ENCODE results near the gene INHBE.

The INHBE gene

DNA sequence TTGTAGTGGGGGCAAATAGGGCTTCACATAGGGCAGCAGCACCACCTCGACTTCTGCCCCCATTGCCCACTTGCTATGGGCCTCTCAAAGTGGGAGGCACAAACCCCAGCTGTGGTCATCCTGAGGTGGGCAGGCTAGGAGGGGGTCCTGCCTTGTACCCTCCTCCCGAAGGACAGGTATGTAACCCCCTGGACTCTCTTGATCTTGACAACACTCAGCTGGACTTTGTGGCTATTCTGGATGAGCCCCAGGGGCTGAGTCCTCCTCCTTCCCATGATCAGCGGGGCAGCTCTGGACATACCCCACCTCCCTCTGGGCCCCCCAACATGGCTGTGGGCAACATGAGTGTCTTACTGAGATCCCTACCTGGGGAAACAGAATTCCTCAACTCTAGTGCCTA is 16.6 kb downstream of the INHBE start:
- TF ChIP-seq, protein P1, sequence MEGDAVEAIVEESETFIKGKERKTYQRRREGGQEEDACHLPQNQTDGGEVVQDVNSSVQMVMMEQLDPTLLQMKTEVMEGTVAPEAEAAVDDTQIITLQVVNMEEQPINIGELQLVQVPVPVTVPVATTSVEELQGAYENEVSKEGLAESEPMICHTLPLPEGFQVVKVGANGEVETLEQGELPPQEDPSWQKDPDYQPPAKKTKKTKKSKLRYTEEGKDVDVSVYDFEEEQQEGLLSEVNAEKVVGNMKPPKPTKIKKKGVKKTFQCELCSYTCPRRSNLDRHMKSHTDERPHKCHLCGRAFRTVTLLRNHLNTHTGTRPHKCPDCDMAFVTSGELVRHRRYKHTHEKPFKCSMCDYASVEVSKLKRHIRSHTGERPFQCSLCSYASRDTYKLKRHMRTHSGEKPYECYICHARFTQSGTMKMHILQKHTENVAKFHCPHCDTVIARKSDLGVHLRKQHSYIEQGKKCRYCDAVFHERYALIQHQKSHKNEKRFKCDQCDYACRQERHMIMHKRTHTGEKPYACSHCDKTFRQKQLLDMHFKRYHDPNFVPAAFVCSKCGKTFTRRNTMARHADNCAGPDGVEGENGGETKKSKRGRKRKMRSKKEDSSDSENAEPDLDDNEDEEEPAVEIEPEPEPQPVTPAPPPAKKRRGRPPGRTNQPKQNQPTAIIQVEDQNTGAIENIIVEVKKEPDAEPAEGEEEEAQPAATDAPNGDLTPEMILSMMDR (IDR thresholded peaks at IDR 0.05) = no peak
- TF ChIP-seq ZFX (IDR thresholded peaks at IDR 0.05; ENCODE audit: borderline replicate concordance) = no peak
- no peak overlapping the region for H3K27ac ChIP-seq

DNA sequence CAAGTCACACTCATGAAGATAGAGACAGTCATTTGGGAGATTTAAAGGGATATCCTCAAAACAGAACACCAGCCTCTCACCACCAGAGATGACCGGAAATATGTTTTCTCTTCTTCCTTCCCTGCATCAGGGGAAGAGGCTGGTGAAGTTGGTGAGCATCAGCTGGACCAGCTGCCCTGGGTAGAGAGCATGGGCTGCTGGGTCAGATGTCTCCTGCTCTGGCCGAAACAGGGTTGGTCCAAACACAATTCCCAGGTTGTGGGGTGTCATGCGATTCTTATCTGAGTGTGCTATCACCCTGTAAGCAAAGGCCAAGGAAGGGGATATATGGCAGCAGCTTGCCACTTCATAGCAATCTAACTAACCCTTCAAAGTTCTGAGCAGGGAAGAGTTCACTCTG is 17.3 kb downstream of the INHBE start:
- TF ChIP-seq, protein P1 (IDR thresholded peaks at IDR 0.05) = no peak
- no peak for TF ChIP-seq ZFX (IDR thresholded peaks at IDR 0.05; ENCODE audit: borderline replicate concordance)
- no peak overlapping the region for H3K27ac ChIP-seq

DNA sequence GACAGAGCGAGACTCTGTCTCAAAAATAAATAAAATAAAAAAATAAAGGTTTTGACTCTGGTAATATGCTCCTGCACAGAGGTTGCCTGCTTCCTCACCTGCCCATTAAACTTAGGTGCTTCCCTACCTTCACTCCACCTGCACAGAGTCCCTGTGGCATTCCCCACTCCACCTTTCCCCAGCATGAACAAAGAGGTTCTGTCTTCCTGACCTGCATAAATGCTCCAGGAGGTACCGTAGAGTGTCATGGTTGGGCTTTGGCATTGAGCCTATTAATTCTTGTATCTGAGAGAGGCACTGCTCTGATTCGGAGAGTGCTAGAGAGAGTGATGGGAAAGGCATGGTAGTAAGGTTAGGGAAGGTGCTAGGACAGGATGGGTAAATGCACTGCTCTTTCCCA is 18.3 kb downstream of the INHBE start:
- TF ChIP-seq ZFX (IDR thresholded peaks at IDR 0.05; ENCODE audit: borderline replicate concordance) = no peak
- TF ChIP-seq, protein P1 (IDR thresholded peaks at IDR 0.05) = no peak
- H3K27ac ChIP-seq = no peak overlapping the region

DNA sequence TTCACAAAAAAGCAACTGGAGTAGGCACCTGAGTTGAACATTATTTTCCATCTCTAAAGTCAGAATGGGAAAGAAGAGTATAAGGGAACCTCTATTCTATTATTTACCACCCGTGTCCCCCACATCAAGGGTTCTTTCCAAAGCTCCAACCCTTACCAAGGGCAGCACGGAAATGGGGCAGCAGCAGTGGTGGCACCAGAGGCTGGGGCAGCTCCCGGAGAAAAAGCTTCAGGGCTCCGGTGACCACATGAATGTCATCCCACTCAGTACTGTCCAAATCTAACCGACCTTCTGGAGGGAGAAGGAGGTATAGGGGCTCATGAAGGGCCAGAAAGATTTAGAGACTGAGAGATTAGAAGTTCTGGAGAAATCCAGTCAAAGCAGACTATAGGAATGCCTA is 18.8 kb downstream of the INHBE start:
- TF ChIP-seq, protein P1 (IDR thresholded peaks at IDR 0.05) = no peak
- no peak for TF ChIP-seq ZFX (IDR thresholded peaks at IDR 0.05; ENCODE audit: borderline replicate concordance)
- no peak overlapping the region for H3K27ac ChIP-seq

DNA sequence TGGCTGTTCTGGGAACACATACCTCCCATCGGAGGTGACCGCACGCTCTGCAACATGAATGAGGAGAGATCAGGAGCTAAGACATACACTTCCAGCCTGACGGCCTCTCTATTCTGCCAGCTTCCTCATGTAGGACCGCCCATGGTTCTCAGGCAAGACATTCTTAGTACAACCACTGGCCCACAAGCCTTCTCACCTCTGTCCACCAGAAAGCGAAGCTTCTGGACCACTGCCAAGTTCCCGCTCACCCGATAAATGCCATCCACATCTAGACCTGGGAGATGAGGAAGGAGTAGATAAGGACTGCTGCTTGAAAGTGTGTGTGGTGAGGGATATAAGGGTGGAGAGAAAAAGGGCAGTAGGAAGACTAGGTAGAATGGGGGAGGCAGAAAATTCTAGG is 19.3 kb downstream of the INHBE start:
- TF ChIP-seq, protein P1 (IDR thresholded peaks at IDR 0.05) = no peak
- TF ChIP-seq ZFX (IDR thresholded peaks at IDR 0.05; ENCODE audit: borderline replicate concordance) = no peak
- H3K27ac ChIP-seq = no peak overlapping the region

DNA sequence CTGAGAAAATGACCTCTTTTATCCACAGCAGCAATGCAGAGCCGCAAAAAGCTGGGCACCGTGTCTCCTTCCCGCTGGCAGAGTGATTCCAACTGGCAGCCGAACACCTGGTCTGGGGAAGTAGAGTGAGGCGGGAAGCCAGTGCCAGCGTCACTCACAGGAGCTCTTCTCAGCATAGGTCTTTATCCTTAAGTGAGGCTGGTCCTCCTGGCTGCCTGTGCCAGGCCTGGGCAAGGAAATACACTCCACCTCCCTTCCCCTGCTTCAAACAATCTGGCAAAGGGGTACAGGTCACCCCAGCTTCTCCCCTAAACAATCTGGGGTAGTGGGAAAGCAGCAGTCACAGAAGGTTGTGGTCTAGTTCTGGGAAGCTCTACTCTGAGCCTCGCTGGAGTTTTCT is 19.8 kb downstream of the INHBE start:
- no peak overlapping the region for H3K27ac ChIP-seq
- TF ChIP-seq, protein P1 (IDR thresholded peaks at IDR 0.05) = no peak
- TF ChIP-seq ZFX (IDR thresholded peaks at IDR 0.05; ENCODE audit: borderline replicate concordance) = no peak

DNA sequence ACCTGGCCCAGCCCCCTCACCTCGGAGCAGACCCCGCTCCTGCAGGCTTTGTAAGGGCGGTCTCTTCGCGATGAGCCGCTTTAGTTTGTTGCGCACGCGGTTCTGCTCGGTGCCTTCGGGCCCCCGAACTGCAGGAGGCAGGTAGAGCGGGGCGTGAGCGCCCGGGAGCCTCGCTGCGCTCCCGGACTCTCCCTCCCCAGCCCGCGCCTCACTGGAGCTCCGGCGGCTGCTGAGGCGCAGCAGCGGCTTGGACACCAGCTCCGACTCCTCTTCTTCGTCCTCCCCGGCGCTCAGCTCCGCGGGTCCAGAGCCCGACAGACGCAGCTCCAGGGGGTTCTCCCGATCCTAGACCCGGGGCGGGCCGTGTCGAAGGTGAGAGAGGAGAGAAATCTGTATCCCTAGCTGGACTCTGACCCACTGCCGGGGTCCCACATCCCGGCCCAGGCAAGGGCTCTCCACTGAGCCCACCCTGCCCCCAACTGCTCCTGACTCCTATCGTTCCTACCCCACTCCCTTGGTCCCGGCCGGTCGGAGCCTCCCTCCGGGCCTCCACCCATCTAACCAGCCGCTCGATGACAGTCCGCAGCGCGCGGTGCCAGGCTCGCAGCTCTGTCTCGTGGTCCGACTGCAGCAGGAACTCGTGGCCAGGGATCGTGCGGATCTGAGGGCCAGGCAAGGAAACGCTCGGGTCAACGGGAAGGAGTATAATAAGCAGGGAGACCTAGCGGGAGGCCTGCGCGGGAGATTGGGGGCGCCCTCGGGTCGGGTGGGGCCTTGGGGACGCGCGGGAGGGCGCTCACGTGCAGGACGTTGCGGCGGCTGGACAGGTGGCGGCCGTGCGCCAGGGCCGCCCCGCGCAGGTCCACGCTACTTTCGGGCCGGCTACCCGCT is 20.4 kb downstream of the INHBE start:
- no peak overlapping the region for H3K27ac ChIP-seq
- no peak for TF ChIP-seq ZFX (IDR thresholded peaks at IDR 0.05; ENCODE audit: borderline replicate concordance)
- TF ChIP-seq, protein P1 (IDR thresholded peaks at IDR 0.05) = no peak

Data from 22Rv1 (cell line).